Kidney glomerular epithelial cell (primary cell): Measurements from ENCODE around the gene CFAP70.

Source experiments
- DNase-seq: peaks from one replicate; lab custom pipeline; 2025; lab: John Stamatoyannopoulos, UW

Gene CFAP70

DNA sequence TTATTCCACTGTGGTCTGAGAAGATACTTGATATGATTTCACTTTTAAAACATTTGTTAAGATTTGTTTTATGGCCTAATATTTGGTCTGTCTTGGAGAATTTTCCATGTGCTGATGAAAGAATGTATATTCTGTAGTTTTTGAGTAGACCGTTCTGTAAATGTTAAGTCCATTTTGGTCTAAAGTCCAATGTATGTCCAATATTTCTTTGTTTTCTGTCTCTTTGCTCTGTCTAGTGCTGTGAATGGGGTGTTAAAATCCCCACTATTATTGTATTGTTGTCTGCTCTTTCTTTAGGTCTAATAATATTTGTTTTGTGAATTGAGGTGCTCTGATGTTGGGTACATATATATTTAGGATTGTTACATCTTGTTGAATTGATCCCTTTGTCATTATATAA is 142.9 kb downstream of the CFAP70 start:
- DNase-seq: no peak

DNA sequence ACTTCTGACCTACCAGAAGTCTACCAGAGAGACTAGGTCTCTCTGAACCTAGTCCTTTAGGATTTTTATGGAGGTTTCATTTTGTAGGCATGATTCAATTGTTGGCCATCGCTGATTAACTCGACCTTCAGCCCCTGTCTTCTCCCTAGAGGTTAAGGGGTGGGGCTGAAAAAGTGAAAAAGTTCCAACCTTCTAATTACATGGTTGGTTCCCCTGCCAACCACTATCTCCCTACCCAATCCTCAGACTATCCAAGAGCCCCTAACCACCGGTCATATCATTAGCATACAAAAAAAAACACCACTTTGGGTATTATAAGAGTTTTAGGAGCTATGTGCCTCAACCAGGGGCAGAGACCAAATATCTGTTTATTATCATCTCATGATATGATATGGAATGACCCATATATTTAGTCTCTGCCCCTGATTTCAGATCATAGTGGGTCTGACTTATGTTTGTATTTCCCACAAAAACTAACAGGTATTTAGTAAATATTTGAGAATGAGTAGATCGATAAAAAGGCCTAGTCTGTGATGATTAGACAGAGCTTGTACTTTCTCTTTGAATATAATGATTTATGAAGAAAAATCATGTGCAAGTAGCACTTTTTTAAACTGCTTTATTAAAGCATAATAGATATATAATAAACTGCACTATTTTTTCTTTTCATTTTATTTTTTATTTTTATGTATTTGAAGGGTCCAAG is 147.4 kb downstream of the CFAP70 start:
- no peak for DNase-seq

GRCh38 chr10:73210395-73211105 is 148.1 kb downstream of the CFAP70 start:
- no peak for DNase-seq

GRCh38 chr10:73209705-73210104 is 149.0 kb downstream of the CFAP70 start:
- DNase-seq: peak; percentile 12

- DNase-seq: no peak
Observed at GRCh38 chr10:73207883-73208282, 150.8 kb downstream of the CFAP70 start.

DNA sequence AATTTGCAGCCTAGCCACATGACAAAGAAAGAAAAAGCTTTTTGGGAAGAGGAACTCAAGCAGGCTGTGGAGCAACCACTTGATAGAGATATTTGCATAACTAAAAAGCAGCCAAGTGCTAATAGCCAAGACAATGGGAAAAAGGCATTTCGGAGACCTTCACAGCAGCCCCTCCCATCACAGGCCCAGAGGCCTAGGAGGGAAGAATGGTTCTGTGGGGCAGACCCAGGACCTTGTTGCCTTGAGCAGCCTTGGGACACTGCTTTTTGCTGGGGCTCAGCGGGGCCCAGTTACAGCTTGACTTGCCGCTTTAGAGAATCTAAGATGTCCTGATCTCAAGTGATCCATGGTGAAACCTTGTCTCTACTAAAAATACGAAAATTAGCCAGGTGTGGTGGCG is 152.3 kb downstream of the CFAP70 start:
- DNase-seq: no peak

DNA sequence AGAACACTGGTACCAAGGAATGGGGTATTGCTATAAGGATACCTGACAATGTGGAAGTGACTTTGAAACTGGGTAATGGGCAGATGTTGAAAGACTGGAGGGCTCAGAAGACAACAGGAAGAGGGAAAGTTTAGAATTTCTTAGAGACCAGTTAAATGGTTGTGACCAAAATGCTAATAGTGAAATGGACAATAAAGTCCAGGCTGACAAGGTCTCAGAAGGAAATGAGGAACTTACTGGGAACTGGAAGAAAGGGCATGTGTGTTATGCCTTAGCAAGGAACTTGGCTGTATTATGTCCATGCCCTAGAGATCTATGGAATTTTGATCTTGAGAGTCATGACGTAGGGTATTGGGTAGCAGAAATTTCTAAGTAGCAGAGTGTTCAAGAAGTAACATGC is 152.8 kb downstream of the CFAP70 start:
- DNase-seq: no peak

- DNase-seq: no peak
Observed at GRCh38 chr10:73205081-73205480, 153.6 kb downstream of the CFAP70 start.
